Neutrophil (primary cell): ENCODE data around the gene GCK.

Experiments
- H3K27ac ChIP-seq: fragments of 200-600 bp; sonication (generic); 2 replicates; pipeline ENCODE4 v1.5.1; 2016; ENCODE audit warnings: mild to moderate bottlenecking, moderate library complexity
- H3K27me3 ChIP-seq: fragments of 200-600 bp; sonication (generic); 2 replicates; pipeline ENCODE4 v1.6.0; 2016; ENCODE audit warnings: mild to moderate bottlenecking
- H3K36me3 ChIP-seq: fragments of 200-600 bp; sonication (generic); 2 replicates; pipeline ENCODE4 v1.5.1; 2017
- H3K4me1 ChIP-seq, 2 experiments: fragments of 200-600 bp in 1 of 2; sonication (generic) in 1 of 2; 1 replicate in 1 of 2; 2 replicates in 1 of 2; pipeline versions ENCODE4 v1.5.1 to v1.6.1; 2013 to 2016; ENCODE audit warnings: low read depth in 1 of 2, low read length in 1 of 2, mild to moderate bottlenecking in 1 of 2, moderate library complexity in 1 of 2; ENCODE audit not compliant: control insufficient read depth in 1 of 2, insufficient read depth in 1 of 2
- H3K4me3 ChIP-seq, 2 experiments: fragments of 200-600 bp in 1 of 2; sonication (generic) in 1 of 2; 1 replicate in 1 of 2; 2 replicates in 1 of 2; pipeline ENCODE4 v1.5.1; 2013 to 2016; ENCODE audit warnings: low read depth in 1 of 2, low read length in 1 of 2, mild to moderate bottlenecking in 1 of 2, moderate library complexity in 1 of 2
- H3K9me3 ChIP-seq: fragments of 200-600 bp; sonication (generic); 2 replicates; pipeline ENCODE4 v1.5.1; 2016
- TF ChIP-seq, protein P1 (sequence below): fragments of 200-600 bp; sonication (generic); IDR thresholded peaks from 2 replicates; pipeline ENCODE4 v1.5.1; 2016; ENCODE audit warnings: antibody characterized with exemption

GCK gene

DNA sequence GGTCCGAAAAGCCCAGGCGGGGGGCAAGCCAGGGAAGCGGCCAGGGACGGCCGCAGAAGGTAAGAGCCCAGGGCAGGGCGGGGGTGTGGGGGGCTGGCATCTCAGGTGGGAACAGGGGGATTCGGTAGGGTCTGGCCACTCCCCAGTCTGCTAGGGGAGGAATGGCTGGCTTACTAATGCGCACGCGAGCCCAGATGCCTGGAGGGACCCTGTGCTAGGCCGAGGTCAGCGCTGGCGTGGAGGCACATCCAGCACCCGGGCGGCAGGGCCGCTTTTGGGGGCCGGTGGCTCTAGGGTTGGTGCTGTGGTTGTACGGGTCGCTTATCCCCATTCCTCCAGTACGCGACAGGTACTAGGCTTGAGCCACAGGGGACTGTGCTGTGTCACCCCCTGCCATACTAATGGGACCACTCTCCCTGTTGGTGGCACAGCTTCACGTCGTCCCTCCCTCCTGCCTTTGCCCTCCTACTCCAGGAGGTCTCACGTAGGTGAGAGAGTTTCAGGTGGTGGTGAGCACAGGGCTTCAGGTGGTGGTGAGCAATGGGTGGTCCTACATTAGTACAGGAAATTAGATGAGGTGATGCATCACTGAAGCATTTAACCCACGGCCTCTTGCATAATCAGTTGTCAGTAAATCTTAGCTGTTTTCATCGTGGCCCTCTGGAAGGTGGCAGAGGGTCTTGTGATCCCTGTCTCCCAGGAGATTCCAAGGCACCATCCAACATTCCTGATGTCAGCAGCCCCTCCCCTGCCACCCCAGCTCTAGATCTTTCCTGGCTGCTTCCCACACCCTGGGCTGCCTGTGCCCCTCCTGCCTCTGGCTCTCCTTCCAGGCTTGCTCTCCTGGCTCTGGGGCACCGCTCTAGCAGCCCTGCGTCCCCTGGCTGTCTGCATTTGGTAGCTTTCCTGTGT is 84.1 kb downstream of the GCK start:
- no peaks in the 10 kb centered on the region for H3K36me3 ChIP-seq
- H3K4me1 ChIP-seq = no peaks in the 10 kb centered on the region
- TF ChIP-seq, protein P1, sequence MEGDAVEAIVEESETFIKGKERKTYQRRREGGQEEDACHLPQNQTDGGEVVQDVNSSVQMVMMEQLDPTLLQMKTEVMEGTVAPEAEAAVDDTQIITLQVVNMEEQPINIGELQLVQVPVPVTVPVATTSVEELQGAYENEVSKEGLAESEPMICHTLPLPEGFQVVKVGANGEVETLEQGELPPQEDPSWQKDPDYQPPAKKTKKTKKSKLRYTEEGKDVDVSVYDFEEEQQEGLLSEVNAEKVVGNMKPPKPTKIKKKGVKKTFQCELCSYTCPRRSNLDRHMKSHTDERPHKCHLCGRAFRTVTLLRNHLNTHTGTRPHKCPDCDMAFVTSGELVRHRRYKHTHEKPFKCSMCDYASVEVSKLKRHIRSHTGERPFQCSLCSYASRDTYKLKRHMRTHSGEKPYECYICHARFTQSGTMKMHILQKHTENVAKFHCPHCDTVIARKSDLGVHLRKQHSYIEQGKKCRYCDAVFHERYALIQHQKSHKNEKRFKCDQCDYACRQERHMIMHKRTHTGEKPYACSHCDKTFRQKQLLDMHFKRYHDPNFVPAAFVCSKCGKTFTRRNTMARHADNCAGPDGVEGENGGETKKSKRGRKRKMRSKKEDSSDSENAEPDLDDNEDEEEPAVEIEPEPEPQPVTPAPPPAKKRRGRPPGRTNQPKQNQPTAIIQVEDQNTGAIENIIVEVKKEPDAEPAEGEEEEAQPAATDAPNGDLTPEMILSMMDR = no peak
- H3K27ac ChIP-seq = no peak overlapping the region
- H3K4me3 ChIP-seq = no peak overlapping the region
- peaks cover 58% of the 10 kb centered on the region for H3K27me3 ChIP-seq
- H3K9me3 ChIP-seq = no peaks in the 10 kb centered on the region

DNA sequence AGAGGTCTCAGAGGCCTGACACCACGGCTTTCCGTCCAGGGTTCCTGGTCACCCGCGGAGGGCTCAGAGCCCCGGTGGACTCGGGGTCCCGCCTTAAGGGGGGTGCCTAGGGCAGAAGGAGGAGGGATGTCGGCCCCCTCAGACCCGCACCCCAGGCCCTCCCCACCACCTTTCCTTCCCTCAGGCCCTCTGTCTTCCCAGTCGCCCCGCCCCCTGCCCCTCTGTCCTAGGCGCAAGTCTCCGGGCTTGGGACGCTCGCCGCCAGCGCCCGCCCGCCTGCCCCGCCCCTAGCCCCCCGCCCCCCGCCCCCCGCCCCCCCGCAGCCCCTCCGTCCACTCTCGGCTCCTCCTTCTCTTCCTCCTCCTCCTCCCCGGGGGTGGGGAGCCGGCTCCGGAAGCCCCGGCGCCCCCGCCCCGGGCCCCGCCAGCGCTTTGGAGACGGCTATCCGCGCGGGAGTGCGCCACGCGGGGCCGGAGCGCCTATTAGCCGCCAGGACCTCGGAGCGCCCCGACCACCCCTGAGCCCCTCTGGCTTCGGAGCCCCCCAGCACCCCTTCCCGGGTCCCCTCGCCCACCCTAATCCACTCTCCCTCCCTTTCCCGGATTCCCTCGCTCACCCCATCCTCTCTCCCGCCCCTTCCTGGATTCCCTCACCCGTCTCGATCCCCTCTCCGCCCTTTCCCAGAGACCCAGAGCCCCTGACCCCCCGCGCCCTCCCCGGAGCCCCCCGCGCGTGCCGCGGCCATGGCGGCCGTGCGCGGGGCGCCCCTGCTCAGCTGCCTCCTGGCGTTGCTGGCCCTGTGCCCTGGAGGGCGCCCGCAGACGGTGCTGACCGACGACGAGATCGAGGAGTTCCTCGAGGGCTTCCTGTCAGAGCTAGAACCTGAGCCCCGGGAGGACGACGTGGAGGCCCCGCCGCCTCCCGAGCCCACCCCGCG is 85.0 kb downstream of the GCK start, which contains the start of gene AEBP1:
AEBP1 (plus strand) TSS at position 423 of the 937 bp plus-strand sequence; CDS start at position 744, 321 bp downstream.
- Histone ChIP-seq H3K4me1 (no peaks in the 10 kb centered on the region), H3K4me3 (no peak within 1 kb of the TSS), H3K36me3 (no peaks in the 10 kb centered on the region), H3K27me3 (peaks cover 58% of the 10 kb centered on the region), H3K9me3 (no peaks in the 10 kb centered on the region), H3K27ac (no peak within 1 kb of the TSS)
- TF ChIP-seq, protein P1 = no peak

- Histone ChIP-seq H3K9me3 (no peaks in the 10 kb centered on the region), H3K4me3 (no peak overlapping the region), H3K36me3 (no peaks in the 10 kb centered on the region), H3K27me3 (peaks cover 58% of the 10 kb centered on the region), H3K27ac (no peak overlapping the region), H3K4me1 (no peaks in the 10 kb centered on the region)
- TF ChIP-seq, protein P1 = no peak
Observed at GRCh38 chr7:44103566-44103922, 85.7 kb downstream of the GCK start.

GRCh38 chr7:44102846-44103565 is 86.2 kb downstream of the GCK start:
- TF ChIP-seq, protein P1 = no peak
- Histone ChIP-seq H3K9me3 (no peaks in the 10 kb centered on the region), H3K36me3 (no peaks in the 10 kb centered on the region), H3K27me3 (peaks cover 58% of the 10 kb centered on the region), H3K4me1 (no peaks in the 10 kb centered on the region), H3K27ac (no peak overlapping the region), H3K4me3 (no peak overlapping the region)
